Subcutaneous abdominal adipose tissue (tissue), 5 donors: Measurements from ENCODE around the gene ARFGAP1.
A peak's percentile ranks its signal among the peaks of the same experiment; 100 is the strongest.
"Not testable (repeated sequence)": the region's sequence is repeated elsewhere in the genome, so short reads cannot be mapped to it uniquely, and the experiment has no call there.

Experiments used
- H3K27ac ChIP-seq: one replicate; pipeline ENCODE4 v1.7.0; 2013; ENCODE audit warnings: low read depth, mild to moderate bottlenecking, inconsistent platforms, low read length, moderate library complexity
- H3K27me3 ChIP-seq, 5 donors: one replicate each; pipeline ENCODE4 v1.7.0; 2013; ENCODE audit warnings: low read length in 5 of 5, inconsistent platforms in 1 of 5; ENCODE audit not compliant: control insufficient read depth in 5 of 5, insufficient read depth in 4 of 5
- H3K36me3 ChIP-seq, 5 donors: one replicate each; pipeline ENCODE4 v1.7.0; 2013; ENCODE audit warnings: low read length in 5 of 5; ENCODE audit not compliant: control insufficient read depth in 5 of 5, insufficient read depth in 5 of 5
- H3K4me1 ChIP-seq, 5 donors: one replicate each; pipeline ENCODE4 v1.7.0; 2013; ENCODE audit warnings: low read length in 5 of 5, mild to moderate bottlenecking in 3 of 5, moderate library complexity in 1 of 5; ENCODE audit not compliant: control insufficient read depth in 5 of 5, insufficient read depth in 5 of 5
- H3K4me3 ChIP-seq, 5 donors: one replicate each; pipeline ENCODE4 v1.7.0; 2013; ENCODE audit warnings: low read length in 5 of 5, low read depth in 1 of 5
- H3K9ac ChIP-seq, 5 donors: one replicate each; pipeline ENCODE4 v1.7.0; 2013; ENCODE audit warnings: low read length in 5 of 5, mild to moderate bottlenecking in 4 of 5, moderate library complexity in 3 of 5
- H3K9me3 ChIP-seq, 5 donors: one replicate each; pipeline ENCODE4 v1.7.0; 2013; ENCODE audit warnings: low read length in 5 of 5; ENCODE audit not compliant: control insufficient read depth in 5 of 5
- donor health status: healthy.
- donor health status: healthy.
- donor health status: healthy.
- donor health status: healthy.
- donor health status: healthy.

ARFGAP1 gene

DNA sequence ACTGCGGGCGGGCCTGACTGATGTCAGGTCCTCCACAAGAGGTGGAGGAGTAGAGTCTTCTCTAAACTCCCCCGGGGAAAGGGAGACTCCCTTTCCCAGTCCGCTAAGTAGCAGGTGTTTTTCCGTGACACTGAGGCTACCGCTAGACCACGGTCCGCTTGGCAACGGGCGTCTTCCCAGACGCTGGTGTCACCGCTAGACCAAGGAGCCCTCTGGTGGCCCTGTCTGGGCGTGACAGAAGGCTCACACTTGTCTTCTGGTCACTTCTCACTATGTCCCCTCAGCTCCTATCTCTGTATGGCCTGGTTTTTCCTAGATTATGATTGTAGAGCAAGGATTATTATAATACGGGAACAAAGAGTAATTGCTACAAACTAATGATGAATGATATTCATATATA lies 21.3 kb upstream of the ARFGAP1 start:
- H3K9me3 ChIP-seq, H3K27ac ChIP-seq, H3K36me3 ChIP-seq, H3K9ac ChIP-seq, H3K4me3 ChIP-seq: not testable (repeated sequence)
- Histone ChIP-seq H3K4me1 (peaks cover 0 to 17% (median 5%) of the 10 kb centered on the region in 5 donors), H3K27me3 (peaks cover 48 to 79% (median 73%) of the 10 kb centered on the region in 5 donors)

DNA sequence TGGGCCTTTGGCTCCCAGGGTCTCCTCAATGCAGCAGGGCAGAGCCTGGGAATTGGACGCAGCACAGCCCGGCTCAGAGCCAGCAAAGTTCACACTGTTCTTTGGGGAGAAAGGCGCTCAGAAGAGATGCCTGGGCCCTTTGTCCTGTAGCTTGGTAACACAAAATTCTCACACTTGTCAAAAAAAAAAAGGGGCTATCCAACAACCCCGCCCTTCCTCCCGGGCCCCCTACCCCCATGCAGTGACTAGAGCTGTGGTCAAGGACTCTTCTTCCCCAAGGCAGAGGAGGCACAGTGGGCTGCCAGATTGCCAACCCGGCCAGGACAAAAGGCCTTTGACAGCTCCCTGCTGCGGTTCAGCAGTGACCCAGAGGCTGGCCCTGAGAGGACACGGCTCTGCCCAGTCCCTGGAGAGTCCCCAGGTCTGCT lies 20.3 kb upstream of the ARFGAP1 start:
- Histone ChIP-seq H3K4me3 (no peak overlapping the region), H3K27ac (no peak overlapping the region), H3K9ac (no peak overlapping the region), H3K27me3 (peaks cover 41 to 78% (median 68%) of the 10 kb centered on the region in 5 donors), H3K4me1 (peaks cover 0 to 10% (median 5%) of the 10 kb centered on the region in 5 donors), H3K9me3 (no peaks in the 10 kb centered on the region), H3K36me3 (no peaks in the 10 kb centered on the region)

DNA sequence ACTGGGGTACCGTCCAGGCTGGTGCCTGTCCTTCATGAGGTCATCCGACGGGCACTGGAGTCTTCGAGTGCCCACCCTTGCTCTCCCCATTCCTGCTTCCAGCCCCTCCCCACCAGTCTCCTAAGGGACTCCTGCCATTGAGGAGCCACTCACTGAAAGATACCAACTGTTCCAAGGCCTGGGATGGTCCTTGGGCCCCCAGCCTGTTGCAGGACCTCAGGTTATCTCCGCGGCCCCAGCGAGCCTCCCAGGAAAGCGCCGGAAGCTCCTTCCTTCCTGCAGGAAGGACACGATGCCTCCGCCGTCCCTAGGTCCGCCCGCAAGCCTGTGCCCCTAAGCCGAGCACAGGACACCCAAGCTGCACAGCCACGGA lies 19.6 kb upstream of the ARFGAP1 start:
- Histone ChIP-seq H3K36me3 (no peaks in the 10 kb centered on the region), H3K4me1 (peaks cover 0 to 10% (median 5%) of the 10 kb centered on the region in 5 donors), H3K27ac (no peak overlapping the region), H3K9ac (no peak overlapping the region), H3K27me3 (peaks cover 34 to 72% (median 63%) of the 10 kb centered on the region in 5 donors), H3K4me3 (peak overlapping the region in 1 of 5 donors; percentile 22), H3K9me3 (no peaks in the 10 kb centered on the region)

DNA sequence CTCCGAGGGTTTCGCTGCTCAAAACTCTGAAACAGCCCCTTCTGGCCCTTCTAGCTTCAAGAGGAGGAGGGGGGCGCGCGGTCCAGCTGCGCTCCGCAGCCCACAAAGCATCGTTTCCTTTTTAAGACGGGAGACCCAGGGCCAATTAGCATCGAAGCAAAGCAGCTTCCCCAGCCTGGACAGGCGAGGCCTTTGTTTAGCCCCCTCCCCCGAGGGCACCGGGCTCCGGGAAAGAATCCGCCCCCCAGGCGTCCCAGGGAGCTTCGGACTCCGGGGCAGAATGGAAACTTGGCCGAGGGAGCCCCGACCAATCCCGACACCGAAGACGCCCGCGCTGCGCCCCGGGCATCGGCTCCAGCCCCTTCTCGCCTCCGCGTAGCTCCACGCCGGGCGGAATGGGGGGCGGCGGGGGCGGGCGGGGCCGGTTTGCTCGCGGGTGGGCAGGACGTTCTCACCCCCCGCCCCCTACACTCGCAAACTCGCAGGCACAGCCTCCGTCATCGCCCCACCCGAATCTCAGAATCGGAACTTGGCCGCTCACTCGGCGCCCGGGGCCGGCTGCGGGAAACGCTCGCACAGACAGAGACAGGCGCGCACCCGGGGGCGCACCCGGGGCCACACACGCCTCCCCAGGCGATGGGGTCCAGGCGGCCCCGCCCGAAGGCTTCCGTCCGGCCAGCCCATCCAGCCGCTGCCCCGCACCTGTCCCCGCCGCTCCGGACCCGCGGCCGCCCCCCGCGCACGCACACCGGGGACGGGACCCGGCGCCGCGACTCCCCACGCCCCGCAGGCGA lies 19.0 kb upstream of the ARFGAP1 start:
- peaks cover 29 to 68% (median 57%) of the 10 kb centered on the region in 5 donors for H3K27me3 ChIP-seq
- no peak overlapping the region for H3K9ac ChIP-seq
- peaks cover 0 to 10% (median 5%) of the 10 kb centered on the region in 5 donors for H3K4me1 ChIP-seq
- no peaks in the 10 kb centered on the region for H3K9me3 ChIP-seq
- H3K36me3 ChIP-seq, result no peaks in the 10 kb centered on the region
- H3K27ac ChIP-seq, result no peak overlapping the region
- H3K4me3 ChIP-seq, result peak overlapping the region in 1 of 5 donors; percentile 22

DNA sequence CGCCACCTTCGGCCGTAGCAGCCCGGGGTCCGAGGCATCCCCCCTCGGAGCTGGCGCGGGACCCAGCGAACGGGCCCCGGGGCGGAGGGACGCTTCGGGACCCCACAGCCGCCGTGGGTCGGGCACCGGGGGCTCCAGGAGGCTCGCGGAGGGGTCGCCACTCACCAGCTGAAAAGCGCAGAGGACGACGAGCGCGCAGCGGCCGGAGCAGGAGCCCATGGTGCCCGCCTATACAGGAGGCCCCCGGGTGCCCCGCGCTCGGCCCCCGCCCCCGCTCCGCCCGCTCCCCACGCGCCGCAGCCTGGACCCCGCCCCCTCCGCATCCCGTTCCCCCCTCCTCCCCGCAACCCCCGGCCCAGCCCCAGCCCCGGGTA lies 18.4 kb upstream of the ARFGAP1 start, which contains the start of gene NKAIN4:
Gene NKAIN4 (minus strand): TSS at position 232 of the 374 bp plus-strand sequence. CDS start 13 bp downstream, at position 219.
- Histone ChIP-seq H3K27ac (no peak within 1 kb of the TSS), H3K4me3 (peak within 1 kb of the TSS in 1 of 5 donors; percentile 22), H3K4me1 (peaks cover 0 to 10% (median 5%) of the 10 kb centered on the region in 5 donors), H3K9ac (no peak within 1 kb of the TSS), H3K36me3 (no peaks in the 10 kb centered on the region), H3K9me3 (no peaks in the 10 kb centered on the region), H3K27me3 (peaks cover 29 to 66% (median 57%) of the 10 kb centered on the region in 5 donors)

DNA sequence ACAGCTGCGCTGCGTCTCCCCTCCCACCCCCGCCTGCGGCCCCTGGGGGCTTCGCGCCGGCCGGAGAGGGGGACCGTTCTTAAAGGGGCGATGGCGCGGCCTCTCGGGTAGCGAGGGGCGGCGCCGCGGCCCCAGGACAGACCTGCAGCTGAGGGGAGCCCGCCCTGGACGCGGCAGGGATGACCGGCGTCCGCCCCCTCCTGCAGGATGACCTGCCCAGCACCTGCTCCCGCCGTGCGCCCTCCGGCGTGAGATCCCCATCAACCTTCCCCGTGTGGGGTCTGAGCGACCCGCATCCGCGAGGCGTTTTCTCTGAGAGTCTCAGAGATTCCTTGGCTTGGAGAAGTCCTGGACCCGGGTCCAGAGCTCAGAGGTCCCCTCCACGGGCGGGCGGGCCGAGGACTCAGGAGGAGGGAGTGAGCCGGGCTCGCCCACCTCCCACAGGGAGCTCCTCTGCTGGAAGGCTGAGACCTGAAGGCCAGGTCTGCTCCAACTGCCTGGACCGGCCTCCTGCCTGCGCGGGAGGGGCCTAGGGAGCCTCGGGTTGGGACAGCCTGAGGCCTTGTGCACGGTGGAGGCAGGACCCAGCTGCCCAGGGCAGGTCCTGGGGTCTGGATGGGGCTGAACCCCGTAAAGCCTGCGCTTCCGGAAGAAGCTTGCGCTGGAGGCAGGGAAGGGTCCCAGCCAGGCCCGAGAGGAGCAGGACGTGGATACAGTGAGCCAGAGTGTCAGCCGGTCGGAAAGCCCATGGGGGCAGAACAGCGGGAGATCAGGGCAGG lies 17.8 kb upstream of the ARFGAP1 start:
- Histone ChIP-seq H3K4me3 (no peak overlapping the region), H3K27ac (no peak overlapping the region), H3K4me1 (peaks cover 0 to 10% (median 5%) of the 10 kb centered on the region in 5 donors), H3K36me3 (no peaks in the 10 kb centered on the region), H3K27me3 (peaks cover 30 to 65% (median 57%) of the 10 kb centered on the region in 5 donors), H3K9me3 (no peaks in the 10 kb centered on the region), H3K9ac (no peak overlapping the region)

DNA sequence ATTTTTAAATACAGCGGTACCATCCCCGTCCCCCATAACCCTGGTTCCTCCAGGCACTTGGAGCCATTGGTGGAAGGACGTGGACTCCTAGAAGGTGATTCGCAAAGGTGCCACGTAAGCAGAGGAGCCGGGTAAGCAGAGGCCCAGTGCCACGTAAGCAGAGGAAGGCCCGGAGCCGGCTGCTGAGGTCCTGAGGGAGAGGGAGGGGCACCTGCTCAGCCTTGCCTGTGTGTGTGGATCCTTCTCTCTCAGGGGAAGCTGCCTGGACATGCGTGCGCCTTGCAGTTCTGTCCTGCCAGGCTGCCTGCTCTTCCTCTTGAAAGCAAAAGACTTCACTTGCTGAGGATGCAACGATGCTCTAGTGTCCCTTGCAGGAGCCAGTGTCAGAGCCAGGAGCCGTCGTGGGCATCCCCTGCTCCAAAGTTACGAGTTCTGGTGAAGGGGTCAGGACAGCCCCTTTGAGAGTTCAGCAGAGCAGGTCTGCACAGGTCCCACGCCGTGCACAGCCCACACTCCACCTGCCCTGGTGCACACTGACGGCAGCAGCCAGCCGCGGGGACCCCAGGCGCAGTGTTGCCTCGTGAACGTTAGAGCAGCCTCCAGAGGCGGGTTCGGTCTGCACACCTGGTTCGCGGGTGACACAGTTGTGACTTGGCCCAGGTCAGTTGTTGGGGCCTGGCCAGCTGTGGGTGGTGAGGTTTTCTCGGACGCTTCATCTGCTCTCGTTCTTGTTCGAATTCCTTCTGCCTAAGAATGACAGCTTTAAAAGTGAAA lies 16.5 kb upstream of the ARFGAP1 start:
- Histone ChIP-seq H3K27me3 (peaks cover 27 to 72% (median 62%) of the 10 kb centered on the region in 5 donors), H3K4me1 (peaks cover 0 to 10% (median 5%) of the 10 kb centered on the region in 5 donors), H3K9me3 (no peaks in the 10 kb centered on the region), H3K27ac (no peak overlapping the region), H3K9ac (no peak overlapping the region), H3K36me3 (no peaks in the 10 kb centered on the region), H3K4me3 (no peak overlapping the region)

DNA sequence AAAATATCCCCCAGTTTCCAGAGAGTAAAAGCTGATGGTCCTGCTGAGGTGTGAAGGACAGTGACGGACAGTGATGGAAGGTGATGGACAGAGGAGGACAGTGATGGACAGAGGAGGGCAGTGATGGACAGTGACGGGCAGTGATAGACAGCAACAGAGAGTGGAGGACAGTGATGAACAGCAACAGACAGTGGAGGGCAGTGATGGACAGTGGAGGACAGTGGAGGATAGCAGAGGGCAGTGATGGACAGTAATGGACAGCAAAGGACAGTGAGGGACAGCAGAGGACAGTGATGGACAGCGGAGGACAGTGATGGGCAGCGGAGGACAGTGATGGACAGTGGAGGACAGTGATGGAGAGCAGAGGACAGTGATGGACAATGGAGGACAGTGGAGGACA lies 15.7 kb upstream of the ARFGAP1 start:
- Histone ChIP-seq H3K36me3 (no peaks in the 10 kb centered on the region), H3K27ac (no peak overlapping the region), H3K9ac (no peak overlapping the region), H3K4me1 (peaks cover 0 to 10% (median 5%) of the 10 kb centered on the region in 5 donors), H3K9me3 (no peaks in the 10 kb centered on the region), H3K27me3 (peaks cover 27 to 75% (median 67%) of the 10 kb centered on the region in 5 donors), H3K4me3 (no peak overlapping the region)

DNA sequence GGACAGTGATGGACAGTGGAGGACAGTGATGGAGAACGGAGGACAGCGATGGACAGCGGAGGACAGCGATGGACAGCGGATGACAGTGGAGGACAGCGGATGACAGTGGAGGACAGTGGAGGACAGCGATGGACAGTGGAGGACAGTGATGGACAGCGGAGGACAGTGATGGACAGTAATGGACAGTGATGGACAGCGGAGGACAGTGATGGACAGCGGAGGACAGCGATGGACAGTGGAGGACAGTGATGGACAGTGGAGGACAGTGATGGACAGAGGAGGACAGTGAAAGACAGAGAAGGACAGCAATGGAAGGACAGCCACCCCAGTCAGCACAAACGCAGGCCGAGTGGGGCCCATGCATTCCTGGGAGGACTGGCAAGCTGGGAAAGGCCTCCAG lies 15.0 kb upstream of the ARFGAP1 start:
- no peaks in the 10 kb centered on the region for H3K36me3 ChIP-seq
- H3K4me1 ChIP-seq, result peaks cover 0 to 10% (median 5%) of the 10 kb centered on the region in 5 donors
- H3K27me3 ChIP-seq, result peaks cover 24 to 73% (median 64%) of the 10 kb centered on the region in 5 donors
- no peak overlapping the region for H3K9ac ChIP-seq
- no peaks in the 10 kb centered on the region for H3K9me3 ChIP-seq
- no peak overlapping the region for H3K4me3 ChIP-seq
- H3K27ac ChIP-seq, result no peak overlapping the region
